Measurements from ENCODE around the gene PAX6. TPM values are rescaled to one million over a fixed set of nuclear protein-coding genes. Genes with fewer than 3 reads are reported as not detected.
"Not testable (repeated sequence)": the region's sequence is repeated elsewhere in the genome, so short reads cannot be mapped to it uniquely, and the experiment has no call there.

The PAX6 gene
- polyA plus RNA-seq, 3 donors: not detected

DNA sequence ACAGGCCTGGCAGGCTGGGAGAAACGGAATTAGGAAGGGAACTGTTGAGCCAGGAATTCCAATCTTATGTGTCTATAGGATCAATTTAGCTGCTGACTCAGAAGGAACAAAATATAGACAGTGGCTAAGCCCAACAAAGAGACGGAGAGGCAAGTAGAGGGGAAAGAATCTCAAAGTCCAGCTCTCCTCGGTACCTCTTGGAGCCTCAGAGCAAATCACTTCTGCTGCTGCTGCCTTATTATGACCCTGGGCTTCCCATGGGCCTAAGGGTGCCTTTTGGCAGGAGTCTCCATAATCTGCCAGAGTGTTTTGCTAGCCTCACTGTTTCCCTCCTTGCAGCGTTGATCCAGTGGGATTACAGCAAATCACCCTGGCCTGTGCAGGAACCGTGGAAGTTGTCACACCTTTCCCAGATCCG lies 31.7 kb downstream of the PAX6 start:
- no peak for DNase-seq (ENCODE audit: low read depth in 3 of 3, low spot score in 2 of 3)

DNA sequence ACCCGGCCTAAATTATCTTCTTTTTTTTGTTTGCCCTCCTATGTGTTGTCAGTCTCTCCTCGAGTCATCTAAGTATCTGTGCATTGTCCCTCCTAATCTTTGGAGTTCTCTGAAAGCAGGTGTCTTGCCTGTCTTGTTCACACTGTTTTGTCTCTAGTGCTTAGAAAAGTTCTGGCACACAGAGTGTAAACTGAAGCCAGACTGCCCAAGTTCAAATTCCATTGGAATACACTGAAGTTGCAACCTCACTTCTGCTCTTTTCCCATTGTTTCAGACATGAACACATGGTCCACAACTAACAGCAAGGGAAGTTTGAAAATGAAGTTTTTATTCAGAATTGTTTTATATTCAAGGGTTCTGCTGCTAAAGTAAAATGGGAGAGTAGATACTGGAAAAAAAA lies 38.7 kb downstream of the PAX6 start:
- no peak for DNase-seq (ENCODE audit: low read depth in 3 of 3, low spot score in 2 of 3)

DNA sequence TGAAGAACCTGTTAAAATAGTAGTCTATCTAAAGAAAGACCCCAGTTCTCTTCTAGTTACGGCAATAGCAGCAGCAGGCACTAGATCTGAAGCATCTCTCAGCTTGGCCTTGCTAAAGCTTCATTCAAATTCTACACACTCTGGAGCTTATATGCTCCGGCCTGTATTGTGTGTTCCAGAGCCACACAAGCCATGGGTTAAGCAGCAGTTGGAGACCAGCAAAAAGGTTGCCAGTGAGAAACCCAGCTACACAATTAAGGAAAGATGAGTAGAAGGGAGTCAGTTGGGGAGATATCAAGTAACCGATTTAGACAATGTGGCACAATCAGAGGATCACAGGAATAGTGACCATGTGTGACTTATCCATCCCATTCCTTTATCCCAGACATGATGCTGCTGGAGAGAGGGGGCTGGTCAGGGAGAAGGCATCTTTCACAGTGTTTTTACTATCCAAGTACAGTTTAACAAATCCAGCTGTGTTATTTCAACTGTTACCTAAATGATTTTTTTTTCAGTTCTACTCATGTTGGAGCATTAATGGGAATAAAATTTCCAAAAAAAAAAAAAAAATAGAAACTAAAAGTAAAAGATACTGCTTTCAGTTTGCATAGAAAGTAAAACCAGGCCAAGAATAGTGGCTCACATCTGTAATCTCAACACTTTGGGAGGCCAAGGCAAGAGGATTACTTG lies 41.0 kb downstream of the PAX6 start:
- DNase-seq (ENCODE audit: low read depth in 3 of 3, low spot score in 2 of 3): no peak

DNA sequence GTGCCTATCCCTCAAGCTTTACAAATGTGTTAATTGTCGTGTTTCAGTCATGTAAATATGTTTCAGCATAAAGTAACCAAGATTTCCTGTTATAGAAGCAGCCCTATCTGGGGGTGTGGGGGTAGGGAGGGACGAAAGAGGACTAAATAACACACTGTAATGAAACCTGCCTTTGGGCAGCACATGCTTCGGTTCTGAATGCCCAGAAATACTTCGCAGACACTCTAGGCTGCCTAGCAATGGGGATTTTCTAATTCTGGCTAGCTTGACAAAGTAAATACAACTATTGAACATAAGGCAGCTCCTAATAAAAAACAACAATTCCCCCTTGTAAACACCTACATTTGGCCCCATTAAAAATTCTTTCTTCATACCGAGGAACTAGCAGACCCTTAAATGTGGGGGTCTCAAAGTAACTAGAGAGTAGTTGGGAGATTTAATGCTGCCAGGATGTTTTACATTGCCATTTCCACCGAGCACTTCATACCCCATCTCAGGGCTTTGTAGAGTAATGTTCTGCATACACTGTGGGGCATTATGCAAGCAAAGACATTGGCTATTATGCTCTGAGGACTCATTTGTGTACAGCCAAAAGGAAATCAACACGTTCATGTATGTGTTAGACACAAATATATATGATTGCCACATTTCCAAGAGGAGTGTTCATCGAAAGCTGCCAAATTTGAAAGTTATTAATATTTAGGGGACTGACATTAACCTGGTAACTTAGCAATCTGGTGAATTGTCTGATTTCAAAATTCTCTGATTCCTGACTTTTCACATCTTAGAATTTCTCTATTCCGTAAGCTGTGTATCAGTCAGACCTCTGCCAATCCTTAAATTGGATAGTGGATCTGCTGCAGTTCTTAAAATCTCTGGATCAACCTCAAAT lies 42.1 kb downstream of the PAX6 start:
- DNase-seq (ENCODE audit: low read depth in 3 of 3, low spot score in 2 of 3): no peak

DNA sequence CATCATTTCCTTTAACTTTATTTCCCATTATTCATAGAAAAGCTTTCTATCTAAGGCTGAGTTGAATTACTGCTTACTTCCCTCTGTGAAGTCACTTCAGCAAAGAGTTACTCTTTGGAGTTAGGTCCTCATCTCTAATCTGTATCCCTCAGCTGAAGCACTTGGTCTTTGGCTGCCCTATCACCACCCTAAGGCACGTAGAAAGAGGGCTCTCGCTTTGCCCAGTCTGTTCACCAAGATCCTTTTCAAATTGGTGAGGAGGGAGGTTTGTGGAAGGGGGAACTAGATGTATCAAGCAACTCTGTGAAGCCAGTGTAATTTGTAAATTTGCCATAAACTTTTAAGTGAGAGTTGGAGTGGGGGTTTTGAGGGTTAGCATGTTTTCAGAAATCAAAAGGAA lies 43.4 kb downstream of the PAX6 start:
- DNase-seq (ENCODE audit: low read depth in 3 of 3, low spot score in 2 of 3): no peak

DNA sequence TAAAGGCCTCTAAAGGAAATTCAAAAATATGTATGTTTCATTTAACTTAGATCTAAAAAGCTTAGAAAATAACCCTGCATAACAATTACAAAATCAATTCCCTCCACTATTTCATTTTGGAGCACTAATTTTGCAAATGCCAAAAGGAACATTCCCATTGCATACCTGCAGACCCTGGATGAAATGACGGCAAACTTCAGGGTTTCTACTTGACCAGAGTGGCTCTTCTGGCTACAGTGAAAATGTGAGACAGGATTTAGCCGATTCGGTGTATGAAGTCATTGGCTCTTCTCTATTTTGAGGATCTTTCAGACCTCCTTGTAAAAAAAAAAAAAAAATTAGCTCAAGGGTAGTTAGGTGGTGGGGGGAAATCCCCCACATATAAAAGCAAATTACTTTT lies 44.1 kb downstream of the PAX6 start:
- no peak for DNase-seq (ENCODE audit: low read depth in 3 of 3, low spot score in 2 of 3)

DNA sequence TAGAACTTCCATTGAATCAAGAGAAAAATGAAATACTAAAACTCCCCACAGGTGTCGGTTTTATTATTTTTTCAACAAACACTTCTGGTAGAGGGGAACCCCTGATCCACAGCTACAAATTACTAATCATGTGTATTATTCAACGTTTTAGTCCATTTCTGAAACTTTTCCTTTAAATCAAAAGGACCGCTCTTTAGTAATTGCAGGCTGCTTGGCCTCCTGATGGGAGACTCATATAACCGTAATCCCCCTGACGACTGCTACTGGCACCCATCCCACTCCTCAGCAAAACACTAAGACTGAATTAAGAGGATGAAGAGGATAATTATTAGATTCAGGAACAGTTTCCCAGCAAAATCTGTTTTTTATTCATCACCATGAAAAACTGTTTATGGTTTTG lies 46.4 kb downstream of the PAX6 start:
- no peak for DNase-seq (ENCODE audit: low read depth in 3 of 3, low spot score in 2 of 3)

DNA sequence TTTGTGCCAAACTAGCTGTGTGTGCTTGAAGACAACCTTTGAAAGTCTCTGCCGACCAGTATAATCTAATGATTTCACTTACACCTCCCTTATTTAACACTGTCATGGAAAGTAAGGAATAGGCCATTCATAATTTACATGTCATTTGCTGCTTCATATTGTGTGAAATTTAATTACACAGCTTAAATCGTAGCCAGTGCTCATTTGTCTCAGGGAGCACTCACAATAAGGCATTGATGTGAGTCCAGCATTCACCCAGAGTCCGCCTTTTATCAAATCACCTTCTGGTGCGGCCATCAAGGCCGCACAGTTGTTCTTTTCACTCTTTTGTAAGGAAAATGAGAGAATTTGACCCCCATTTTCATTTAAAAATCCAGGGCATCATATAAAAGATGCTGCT lies 46.9 kb downstream of the PAX6 start:
- DNase-seq (ENCODE audit: low read depth in 3 of 3, low spot score in 2 of 3): no peak

DNA sequence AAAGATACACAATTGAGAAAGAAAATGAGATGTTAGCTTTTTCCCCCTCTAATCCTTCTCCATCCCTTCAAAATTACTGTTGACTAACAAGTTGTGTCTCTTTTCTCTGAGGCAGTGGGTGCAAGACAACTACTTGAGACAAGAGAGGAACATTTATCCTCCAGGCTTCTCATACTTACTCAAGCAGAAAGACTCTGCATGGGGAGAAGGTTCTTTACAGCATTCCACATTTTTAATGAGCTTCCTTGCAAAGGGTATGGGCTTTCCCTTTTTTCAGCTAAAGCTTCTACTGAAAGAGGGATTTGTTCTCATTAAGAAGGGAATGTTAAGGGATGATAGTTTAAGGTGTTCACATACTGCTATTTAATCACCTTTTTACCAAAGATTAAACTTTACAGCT lies 47.8 kb downstream of the PAX6 start:
- no peak for DNase-seq (ENCODE audit: low read depth in 3 of 3, low spot score in 2 of 3)

DNA sequence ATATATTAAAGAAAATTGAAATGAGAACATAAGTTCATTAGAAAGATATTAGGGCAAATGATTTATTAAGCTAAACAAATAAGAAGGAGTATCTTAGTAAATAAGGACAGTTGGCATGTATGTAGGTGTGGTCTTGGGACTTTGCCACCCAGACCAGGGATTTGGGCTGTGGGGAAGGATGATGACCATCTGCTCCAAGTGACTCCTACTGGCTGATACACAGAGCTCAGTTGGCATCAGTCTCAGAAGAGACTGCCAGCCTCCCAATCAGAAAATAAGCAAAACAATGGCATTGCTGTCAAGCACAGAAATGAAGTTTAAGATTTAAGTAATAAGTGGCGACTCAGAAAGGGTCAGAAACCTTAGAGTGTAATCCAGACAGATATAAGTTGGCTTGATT lies 49.5 kb downstream of the PAX6 start:
- DNase-seq (ENCODE audit: low read depth in 3 of 3, low spot score in 2 of 3): no peak

DNA sequence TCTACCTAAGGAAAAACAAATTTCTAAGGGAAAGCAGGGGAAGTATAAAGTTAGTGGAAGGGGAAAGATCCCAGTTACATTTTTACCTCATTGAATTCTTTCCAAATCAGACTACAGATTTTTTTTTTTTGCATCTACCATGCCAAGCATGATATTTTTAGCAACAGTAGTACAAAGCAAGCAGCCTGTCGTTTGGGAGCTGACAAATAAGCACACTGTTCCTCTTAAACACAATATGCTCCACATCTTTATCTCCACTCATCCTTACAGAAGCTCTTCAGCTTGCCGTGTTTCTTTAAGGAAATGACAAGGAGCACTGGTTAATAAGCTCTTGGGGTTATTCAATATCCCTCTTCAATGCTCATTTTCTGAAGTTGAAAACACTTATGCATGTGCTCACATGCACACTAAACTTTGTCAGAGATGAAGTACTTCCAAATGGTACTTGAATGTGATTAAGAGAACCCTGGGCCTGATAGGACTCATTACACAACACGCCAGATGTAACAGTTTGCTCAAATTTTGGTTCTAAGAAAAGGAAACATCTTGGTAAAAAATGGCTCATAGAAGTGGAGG lies 53.8 kb downstream of the PAX6 start:
- no peak for DNase-seq (ENCODE audit: low read depth in 3 of 3, low spot score in 2 of 3)

DNA sequence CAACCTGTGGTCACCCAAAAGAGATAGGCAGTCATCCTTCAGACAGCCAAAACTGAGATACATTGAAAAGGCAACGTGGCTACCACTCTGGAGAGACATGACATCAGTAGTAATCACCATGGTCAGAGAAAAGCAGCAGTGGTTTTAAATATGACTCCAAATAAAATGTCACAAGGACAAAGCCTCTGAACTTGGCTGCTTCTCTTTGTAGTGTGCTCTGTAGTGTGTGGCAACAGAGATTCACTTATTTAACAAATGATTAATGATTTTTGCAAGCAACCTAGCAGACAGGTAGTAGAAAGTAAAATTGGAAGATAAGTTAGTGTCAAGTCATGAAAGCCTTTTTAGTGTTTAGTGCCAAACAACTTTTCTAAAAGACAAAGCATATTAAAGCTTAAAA lies 63.5 kb downstream of the PAX6 start:
- no peak for DNase-seq (ENCODE audit: low read depth in 3 of 3, low spot score in 2 of 3)

DNA sequence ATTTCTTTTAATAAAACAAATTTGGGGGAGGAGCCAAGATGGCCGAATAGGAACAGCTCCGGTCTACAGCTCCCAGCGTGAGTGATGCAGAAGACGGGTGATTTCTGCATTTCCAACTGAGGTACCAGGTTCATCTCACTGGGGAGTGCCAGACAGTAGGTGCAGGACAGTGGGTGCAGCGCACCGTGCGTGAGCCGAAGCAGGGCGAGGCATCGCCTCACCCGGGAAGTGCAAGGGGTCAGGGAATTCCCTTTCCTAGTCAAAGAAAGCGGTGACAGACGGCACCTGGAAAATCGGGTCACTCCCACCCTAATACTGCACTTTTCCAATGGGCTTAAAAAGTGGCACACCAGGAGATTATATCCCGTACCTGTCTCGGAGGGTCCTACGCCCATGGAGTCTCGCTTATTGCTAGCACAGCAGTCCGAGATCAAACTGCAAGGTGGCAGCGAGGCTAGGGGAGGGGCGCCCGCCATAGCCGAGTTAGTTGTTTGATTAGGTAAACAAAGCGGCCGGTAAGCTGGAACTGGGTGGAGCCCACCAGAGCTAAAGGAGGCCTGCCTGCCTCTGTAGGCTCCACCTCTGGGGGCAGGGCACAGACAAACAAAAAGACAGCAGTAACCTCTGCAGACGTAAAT lies 70.3 kb downstream of the PAX6 start:
- not testable (repeated sequence) for DNase-seq (ENCODE audit: low read depth in 3 of 3, low spot score in 2 of 3)

DNA sequence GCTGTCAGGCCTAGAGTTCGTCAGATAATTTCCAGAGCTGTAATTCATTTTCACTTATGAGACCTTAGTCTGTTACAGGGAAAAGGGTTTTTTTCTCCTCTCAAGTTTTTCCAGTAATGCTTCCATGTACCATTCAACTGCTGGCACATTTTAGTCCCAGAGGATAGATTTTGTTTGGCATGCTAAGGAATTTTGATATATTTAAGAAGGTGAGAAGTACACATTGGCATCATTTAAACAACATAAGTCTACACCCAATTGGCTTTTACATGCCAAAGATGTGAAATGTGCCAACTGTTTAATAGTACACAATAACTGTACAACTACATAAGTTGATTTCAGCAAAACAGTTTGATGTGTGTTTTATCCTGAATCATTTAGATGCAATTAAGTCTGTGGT lies 71.0 kb downstream of the PAX6 start:
- no peak for DNase-seq (ENCODE audit: low read depth in 3 of 3, low spot score in 2 of 3)

Measured in right renal cortex interstitium (tissue), 3 donors.